GM06990 (cell line): ENCODE measurements around the gene ZNF536.

Experiments used
- DNase-seq: peaks from one replicate; pipeline ENCODE4 v3.0.0-alpha.2; 2011; ENCODE audit not compliant: insufficient read length; ENCODE audit errors: extremely low read depth
- H3K27me3 ChIP-seq: replicated peaks from 2 replicates; pipeline ENCODE4 v1.6.0; 2011; ENCODE audit warnings: low read length; ENCODE audit not compliant: control insufficient read depth, insufficient read depth
- H3K36me3 ChIP-seq: 2 replicates; pipeline ENCODE4 v1.5.1; 2011; ENCODE audit warnings: low read length; ENCODE audit not compliant: control insufficient read depth, insufficient read depth
- H3K4me3 ChIP-seq: replicated peaks from 2 replicates; pipeline ENCODE4 v1.5.1; 2011; ENCODE audit warnings: low read depth, mild to moderate bottlenecking, control low read depth, low read length
- TF ChIP-seq, protein P1 (sequence below): IDR thresholded peaks from 2 replicates; pipeline ENCODE4 v1.5.1; 2011; ENCODE audit warnings: low read length, control low read depth, mild to moderate bottlenecking, inconsistent platforms; ENCODE audit not compliant: insufficient read depth, poor library complexity, severe bottlenecking

The ZNF536 gene

GRCh38 chr19:30539315-30539714 lies 167.1 kb downstream of the ZNF536 start:
- no peaks in the 10 kb centered on the region for H3K36me3 ChIP-seq
- DNase-seq = no peak
- no peak overlapping the region for H3K4me3 ChIP-seq
- no peaks in the 10 kb centered on the region for H3K27me3 ChIP-seq
- TF ChIP-seq, protein P1, sequence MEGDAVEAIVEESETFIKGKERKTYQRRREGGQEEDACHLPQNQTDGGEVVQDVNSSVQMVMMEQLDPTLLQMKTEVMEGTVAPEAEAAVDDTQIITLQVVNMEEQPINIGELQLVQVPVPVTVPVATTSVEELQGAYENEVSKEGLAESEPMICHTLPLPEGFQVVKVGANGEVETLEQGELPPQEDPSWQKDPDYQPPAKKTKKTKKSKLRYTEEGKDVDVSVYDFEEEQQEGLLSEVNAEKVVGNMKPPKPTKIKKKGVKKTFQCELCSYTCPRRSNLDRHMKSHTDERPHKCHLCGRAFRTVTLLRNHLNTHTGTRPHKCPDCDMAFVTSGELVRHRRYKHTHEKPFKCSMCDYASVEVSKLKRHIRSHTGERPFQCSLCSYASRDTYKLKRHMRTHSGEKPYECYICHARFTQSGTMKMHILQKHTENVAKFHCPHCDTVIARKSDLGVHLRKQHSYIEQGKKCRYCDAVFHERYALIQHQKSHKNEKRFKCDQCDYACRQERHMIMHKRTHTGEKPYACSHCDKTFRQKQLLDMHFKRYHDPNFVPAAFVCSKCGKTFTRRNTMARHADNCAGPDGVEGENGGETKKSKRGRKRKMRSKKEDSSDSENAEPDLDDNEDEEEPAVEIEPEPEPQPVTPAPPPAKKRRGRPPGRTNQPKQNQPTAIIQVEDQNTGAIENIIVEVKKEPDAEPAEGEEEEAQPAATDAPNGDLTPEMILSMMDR = no peak

DNA sequence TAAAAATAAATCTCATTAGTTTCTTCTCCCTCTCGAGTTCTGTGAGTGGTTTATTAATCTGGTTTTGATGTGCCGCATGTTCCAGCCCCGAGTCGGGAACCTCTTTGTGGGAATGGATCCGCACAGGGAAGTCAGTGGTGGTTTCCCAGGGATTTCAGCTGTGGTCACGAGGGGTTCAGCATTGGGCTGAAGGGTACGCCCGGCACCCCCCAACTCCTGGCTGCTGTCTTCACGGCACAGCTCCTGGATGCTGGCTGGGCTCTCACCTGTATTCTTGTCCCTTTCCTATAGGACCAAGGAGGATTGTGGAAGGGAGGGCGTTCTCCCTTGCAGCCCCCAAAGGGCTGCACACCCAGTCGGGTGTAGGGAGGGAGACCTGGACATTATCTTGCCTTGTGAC lies 167.8 kb downstream of the ZNF536 start:
- DNase-seq = no peak
- Histone ChIP-seq H3K36me3 (no peaks in the 10 kb centered on the region), H3K4me3 (no peak overlapping the region), H3K27me3 (no peaks in the 10 kb centered on the region)
- TF ChIP-seq, protein P1 = no peak

DNA sequence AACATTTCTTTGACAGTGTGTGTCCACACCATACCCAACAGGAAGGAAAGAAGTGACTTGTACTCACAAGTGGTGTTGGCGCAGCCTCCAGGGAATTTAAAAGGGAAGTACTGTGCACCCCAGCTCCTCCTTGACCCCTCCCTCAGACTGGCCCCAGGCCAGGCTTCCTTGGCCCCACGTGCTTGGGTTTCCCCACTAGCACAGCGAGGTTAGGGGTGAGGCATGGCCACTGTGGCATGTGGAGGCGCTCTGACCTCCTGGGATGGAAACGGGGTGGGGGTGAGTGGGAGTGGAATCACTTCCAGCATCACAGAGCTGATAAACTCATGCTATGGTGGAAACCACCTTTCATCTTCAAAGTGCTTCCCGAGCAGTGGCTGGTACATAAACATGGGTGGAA lies 168.6 kb downstream of the ZNF536 start:
- TF ChIP-seq, protein P1 = no peak

GRCh38 chr19:30541575-30541974 lies 169.4 kb downstream of the ZNF536 start:
- DNase-seq = no peak
- no peaks in the 10 kb centered on the region for H3K27me3 ChIP-seq
- no peak overlapping the region for H3K4me3 ChIP-seq

More for the DNA sequence above, 168.6 kb downstream of the ZNF536 start:
- no peak for DNase-seq
- Histone ChIP-seq H3K27me3 (no peaks in the 10 kb centered on the region), H3K4me3 (no peak overlapping the region), H3K36me3 (no peaks in the 10 kb centered on the region)

DNA sequence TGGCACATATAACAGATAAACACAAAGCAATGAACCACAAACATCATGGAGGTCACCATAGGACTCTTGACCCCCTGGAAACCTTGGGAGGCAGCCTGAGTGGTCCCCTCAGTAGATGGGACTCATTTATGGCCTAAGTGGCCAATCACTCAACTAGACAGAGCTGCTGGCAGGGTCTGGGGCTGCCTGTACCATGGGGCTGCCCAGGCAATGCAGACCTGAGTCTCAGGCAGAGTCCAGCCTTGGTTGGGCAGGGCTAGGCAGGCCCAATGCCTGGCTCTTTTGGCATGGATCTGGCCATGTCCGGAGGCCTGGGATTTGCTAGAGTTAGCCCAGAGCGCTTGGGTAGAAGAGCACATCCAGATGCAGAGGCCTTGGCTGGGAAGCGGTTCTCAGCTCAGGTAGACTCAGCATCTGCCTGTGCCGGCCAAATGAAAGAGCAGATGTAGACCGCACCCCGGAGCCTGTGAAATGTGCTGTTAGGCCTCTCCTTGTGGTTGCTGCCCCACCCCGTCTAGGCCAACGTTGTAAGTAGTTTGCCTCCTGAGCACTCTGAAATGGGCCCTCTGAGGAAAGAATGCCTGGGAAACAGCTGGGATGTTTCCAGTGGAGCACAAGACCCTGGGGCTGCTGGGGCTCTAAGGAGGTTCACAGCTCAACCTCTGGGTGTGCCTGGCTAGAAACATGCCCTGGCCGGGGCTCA lies 171.2 kb downstream of the ZNF536 start:
- DNase-seq = no peak
- H3K27me3 ChIP-seq = no peaks in the 10 kb centered on the region
- TF ChIP-seq, protein P1 = no peak
- no peaks in the 10 kb centered on the region for H3K36me3 ChIP-seq
- no peak overlapping the region for H3K4me3 ChIP-seq

More at GRCh38 chr19:30541575-30541974, 169.4 kb downstream of the ZNF536 start:
- H3K36me3 ChIP-seq = no peaks in the 10 kb centered on the region
- TF ChIP-seq, protein P1 = no peak
